Heart left ventricle (tissue), 16 donors: ENCODE results near the gene MIER1. TPM values are rescaled to one million over a fixed set of nuclear protein-coding genes. Genes with fewer than 3 reads are reported as not detected.

Experiments used
- ATAC-seq, 4 donors: fragments of 200-7000 bp; cut with Tn5 transposase; one replicate each; pipeline ENCODE4 v1.9.1; 2020 to 2022; ENCODE audit warnings: moderate library complexity in 4 of 4, mild to moderate bottlenecking in 3 of 4, moderate number of reproducible peaks in 1 of 4
- DNase-seq, 5 donors: peaks; one replicate each; pipeline ENCODE4 v3.0.0-alpha.2; 2020
- H3K27ac ChIP-seq, 12 donors: fragments of 200-600 bp; sonication (generic) in 4 of 12; one replicate each; pipeline versions ENCODE4 v1.5.0 to v1.8.0; 2016 to 2022; ENCODE audit warnings: mild to moderate bottlenecking in 2 of 12
- H3K27me3 ChIP-seq, 9 donors: fragments of 200-600 bp; sonication (generic) in 2 of 9; one replicate each; pipeline versions ENCODE4 v1.5.1 to v1.8.0; 2016 to 2022; ENCODE audit warnings: mild to moderate bottlenecking in 3 of 9
- H3K36me3 ChIP-seq, 9 donors: fragments of 200-600 bp; sonication (generic) in 2 of 9; one replicate each; pipeline versions ENCODE4 v1.5.0 to v1.8.0; 2018 to 2022; ENCODE audit warnings: mild to moderate bottlenecking in 2 of 9
- H3K4me1 ChIP-seq, 12 donors: fragments of 200-600 bp; sonication (generic) in 4 of 12; one replicate each; pipeline versions ENCODE4 v1.5.0 to v1.8.0; 2016 to 2022; ENCODE audit warnings: mild to moderate bottlenecking in 3 of 12
- H3K4me3 ChIP-seq, 12 donors: fragments of 200-600 bp; sonication (generic) in 4 of 12; one replicate each; pipeline versions ENCODE4 v1.5.0 to v1.8.0; 2017 to 2022; ENCODE audit warnings: mild to moderate bottlenecking in 9 of 12, moderate library complexity in 4 of 12
- H3K9me3 ChIP-seq, 12 donors: fragments of 200-600 bp; sonication (generic) in 4 of 12; one replicate each; pipeline versions ENCODE4 v1.5.0 to v1.8.0; 2016 to 2022; ENCODE audit warnings: mild to moderate bottlenecking in 1 of 12
- CTCF ChIP-seq, 12 donors: fragments of 200-600 bp; sonication (generic) in 4 of 12; IDR thresholded peaks; one replicate each; pipeline versions ENCODE4 v1.5.0 to v1.8.0; 2018 to 2022; ENCODE audit warnings: antibody characterized with exemption in 12 of 12, mild to moderate bottlenecking in 5 of 12
- POLR2A ChIP-seq, 2 donors: fragments of 450-650 bp; IDR thresholded peaks; one replicate each; pipeline ENCODE4 v1.6.1; 2017; ENCODE audit warnings: antibody characterized with exemption in 2 of 2, mild to moderate bottlenecking in 2 of 2, moderate library complexity in 2 of 2
- WGBS, 4 donors: extraction: QIAGEN DNeasy Blood & Tissue Kit in 2 of 4; methylation state at CpG; one replicate each; pipeline versions ENCODE4 v1.1.5 to v1.1.7; 2013 to 2018; 5-methylcytosine and 5-hydroxymethylcytosine counted together
- intact Hi-C, 10 donors: fragments of 100-400 bp; cut with DNase I; formaldehyde crosslinking; loops; one replicate each; pipeline versions ENCODE4 v1.11.1 to v1.14.2; 2022
- polyA plus RNA-seq, 2 donors: library from polyadenylated mRNA; stranded (reverse); fragments of 200-250 nt; gene quantifications; one replicate each; pipeline ENCODE4 v1.2.3, GENCODE V29; 2013
- total RNA-seq, 9 donors: library from RNA; depleted of rRNA in 2 of 9; stranded (reverse); fragments of >200 nt in 2 of 9; fragmentation: NEBNext Ultra II Directional in 3 of 9; extraction: Animal tissue kit (Norgen Biotek cat#: 25700) in 3 of 9; gene quantifications; one replicate each; pipeline versions ENCODE4 v1.1.0 to v1.2.4, GENCODE V29; 2016 to 2023
- donor health status: ischemic (EF 13 %, LVEDD 7.1; RV severe dilation, severe dysfunction).
- donor health status: healthy with polysubstance abuse.
- donor health status: DM: no; HTN: yes; CAD: no.
- donor health status: DM: no; HTN: no; CAD: no.
- donor health status: ischemic (EF 25% LVEDD 6.9; RV normal size, moderate dysfunction).
- donor health status: ischemic (EF 25% LVEDD 5.7; RV mildly dilated, moderate dysfunction).
- donor health status: healthy.
- donor health status: DM: yes; HTN: yes; CAD: no.
- donor health status: ischemic (EF 35%, LVEDD 5.7; RV mildly dilated, moderate dysfunction).
- donor health status: nonischemic (EF 11% LVEDD 7.7; RV severe dilation, severe dysfunction).
- donor health status: DM: yes; HTN: yes; CAD: no.
- donor health status: PGD.
- donor health status: ischemic (EF 29% LVEDD 5.4; RV normal size, mild dysfunction).
- donor health status: nonischemic (EF 23%, LVEDD 6.1; RV moderate dilation, normal function).

Gene MIER1
- total and polyA plus RNA-seq, 11 donors = 7.3 to 23.8 (median 18.7) TPM

- Histone ChIP-seq H3K9me3 (no peaks in the 10 kb centered on the region), H3K4me1 (peaks cover 0 to 54% (median 19%) of the 10 kb centered on the region in 12 donors), H3K4me3 (no peak overlapping the region), H3K27ac (peak overlapping the region in 2 of 12 donors; percentile 23 to 28), H3K27me3 (no peaks in the 10 kb centered on the region), H3K36me3 (peaks cover 0 to 60% (median 51%) of the 10 kb centered on the region in 9 donors)
- WGBS, 4 donors = 68 to 72% (median 70%) methylated on average over 5 of the region's 5 CpGs
- ATAC-seq (peak in 1 of 4 donors; percentile 27), DNase-seq (no peak)
- no peak for TF ChIP-seq CTCF (IDR thresholded peaks at IDR 0.05)
- TF ChIP-seq POLR2A (IDR thresholded peaks at IDR 0.05) = no peak
- intact Hi-C loops = loop anchor here in 1 of 10 donors (10.0 kb wide), 1 partner anchor 179 kb away; no protein-coding TSS in a partner anchor
Measured at GRCh38 chr1:66943361-66943969, 18.7 kb downstream of the MIER1 start.

- 91 to 95% (median 93%) methylated on average over 7 of the region's 7 CpGs for WGBS, 4 donors
- intact Hi-C loops = loop anchor here in 1 of 10 donors (10.0 kb wide), 1 partner anchor 180 kb away; no protein-coding TSS in a partner anchor
- Histone ChIP-seq H3K4me3 (no peak overlapping the region), H3K27ac (peak overlapping the region in 2 of 12 donors; percentile 28), H3K9me3 (no peaks in the 10 kb centered on the region), H3K27me3 (no peaks in the 10 kb centered on the region), H3K4me1 (peaks cover 0 to 43% (median 16%) of the 10 kb centered on the region in 12 donors), H3K36me3 (peaks cover 0 to 72% (median 62%) of the 10 kb centered on the region in 9 donors)
- ATAC-seq = peak in 3 of 4 donors; percentile 68 to 87 (median 74)
- TF ChIP-seq POLR2A (IDR thresholded peaks at IDR 0.05) = no peak
- DNase-seq = peak in 1 of 5 donors; percentile 37
Measured at GRCh38 chr1:66944330-66945274, 19.8 kb downstream of the MIER1 start.

GRCh38 chr1:66945316-66945715 lies 20.5 kb downstream of the MIER1 start:
- Histone ChIP-seq H3K9me3 (no peaks in the 10 kb centered on the region), H3K27ac (no peak overlapping the region), H3K27me3 (no peaks in the 10 kb centered on the region), H3K4me1 (peaks cover 0 to 42% (median 16%) of the 10 kb centered on the region in 12 donors), H3K36me3 (peaks cover 0 to 73% (median 68%) of the 10 kb centered on the region in 9 donors), H3K4me3 (no peak overlapping the region)
- ATAC-seq (no peak), DNase-seq (no peak)
- intact Hi-C loops = loop anchor here in 1 of 10 donors (10.0 kb wide), 1 partner anchor 181 kb away; no protein-coding TSS in a partner anchor
- no peak for TF ChIP-seq CTCF (IDR thresholded peaks at IDR 0.05)
- TF ChIP-seq POLR2A (IDR thresholded peaks at IDR 0.05) = no peak
- whole genome bisulfite sequencing, 4 donors = 92 to 98% (median 95%) methylated on average over 3 of the region's 3 CpGs

GRCh38 chr1:66947267-66947666 lies 22.5 kb downstream of the MIER1 start:
- Histone ChIP-seq H3K9me3 (no peaks in the 10 kb centered on the region), H3K27ac (no peak overlapping the region), H3K27me3 (no peaks in the 10 kb centered on the region), H3K36me3 (peaks cover 0 to 79% (median 73%) of the 10 kb centered on the region in 9 donors), H3K4me3 (no peak overlapping the region), H3K4me1 (peaks cover 0 to 37% (median 14%) of the 10 kb centered on the region in 12 donors)
- TF ChIP-seq POLR2A (IDR thresholded peaks at IDR 0.05) (no peak), CTCF (IDR thresholded peaks at IDR 0.05) (no peak)
- DNase-seq = no peak
- intact Hi-C loops = loop anchor here in 1 of 10 donors (10.0 kb wide), 1 partner anchor 182 kb away; no protein-coding TSS in a partner anchor
- 70 to 87% (median 81%) methylated on average over 1 of the region's 1 CpG for WGBS, 4 donors
- ATAC-seq = no peak
